Measurements from ENCODE around the gene DUOX2. TPM values are rescaled to one million over a fixed set of nuclear protein-coding genes. Genes with fewer than 3 reads are reported as not detected.

DUOX2 gene
- total RNA-seq, 2 experiments from 2014 or later = 0.02 to 0.19 TPM

DNA sequence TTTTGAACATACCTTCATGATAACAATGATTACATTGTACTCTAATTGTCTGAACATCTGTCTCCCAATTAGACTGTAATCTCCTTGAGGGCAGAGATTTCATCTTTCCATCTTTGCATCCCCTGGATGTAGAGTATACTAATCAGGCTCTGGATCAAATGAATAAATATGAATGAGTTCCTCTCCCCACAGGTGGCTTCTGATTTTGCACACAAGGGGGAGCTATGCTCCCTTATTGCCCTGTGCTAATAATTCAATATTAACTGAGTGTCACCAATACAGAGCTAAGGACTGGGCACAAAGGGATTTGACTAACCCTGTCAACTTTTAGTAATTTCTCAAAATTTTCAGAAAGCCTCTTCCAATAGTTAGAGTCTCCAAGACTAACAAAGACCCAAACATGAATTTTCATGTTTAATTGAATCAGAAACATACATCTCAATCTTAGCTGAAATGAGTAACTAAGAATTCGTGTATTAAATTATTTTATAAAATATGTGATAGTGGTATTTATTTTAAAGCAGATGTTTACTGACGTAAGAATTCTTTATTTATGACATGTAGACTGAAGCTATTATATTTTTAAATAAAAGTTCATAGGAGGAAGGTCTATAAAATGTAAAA lies 12.7 kb upstream of the DUOX2 start:
- intact Hi-C loops (cut with micrococcal nuclease) = loop anchor here (1.0 to 5.0 kb wide), 3 partner anchors 72 to 331 kb away; a partner anchor contains a TSS
- H3K4me3 Mint-ChIP-seq = no peak overlapping the region
- no peaks in the 10 kb centered on the region for H3K9me3 Mint-ChIP-seq
- ChIA-PET POLR2A (interaction anchor here (1.3 kb wide), 1 partner anchor 12 kb away, joined by 3 read pairs; no protein-coding TSS in a partner anchor), CTCF (interaction anchor here (0.6 to 2.4 kb wide), 18 partner anchors 8 to 495 kb away, joined by 3 to 29 read pairs (median 4); no protein-coding TSS in a partner anchor)
- DNase-seq = no peak
- no peaks in the 10 kb centered on the region for H3K4me1 Mint-ChIP-seq (ENCODE audit: low read depth)
- no peak overlapping the region for H3K27ac Mint-ChIP-seq
- H3K27me3 Mint-ChIP-seq = peaks cover 44% of the 10 kb centered on the region
- H3K36me3 Mint-ChIP-seq = no peaks in the 10 kb centered on the region

DNA sequence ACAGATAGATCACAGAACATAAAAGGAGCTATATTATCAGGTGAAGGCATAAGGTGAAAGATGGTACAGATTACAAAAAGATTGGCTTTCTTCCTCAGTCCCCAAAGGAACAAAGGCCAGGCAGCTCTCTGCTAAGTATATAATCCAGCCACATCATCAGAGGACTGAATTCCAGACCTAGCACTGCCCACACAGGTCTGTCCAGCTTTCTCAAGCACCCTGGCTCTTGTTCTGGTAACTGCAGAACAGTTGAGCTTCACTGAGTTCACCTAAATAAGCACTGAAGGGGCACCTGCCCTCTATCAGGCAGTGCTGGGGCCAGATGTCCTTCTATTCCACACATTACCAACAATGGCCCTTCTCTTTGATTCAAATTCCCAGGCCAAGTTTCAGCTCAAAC lies 9.4 kb upstream of the DUOX2 start:
- Mint-ChIP-seq H3K4me1 (ENCODE audit: low read depth) (no peaks in the 10 kb centered on the region), H3K9me3 (no peaks in the 10 kb centered on the region), H3K4me3 (no peak overlapping the region), H3K36me3 (no peaks in the 10 kb centered on the region), H3K27me3 (peaks cover 37% of the 10 kb centered on the region), H3K27ac (no peak overlapping the region)
- ChIA-PET POLR2A (no interaction called here), CTCF (interaction anchor here (0.9 to 1.4 kb wide), 3 partner anchors 10 to 75 kb away, joined by 3 to 4 read pairs (median 3); no protein-coding TSS in a partner anchor)
- intact Hi-C loops (cut with micrococcal nuclease) = no loop called here
- DNase-seq = no peak

DNA sequence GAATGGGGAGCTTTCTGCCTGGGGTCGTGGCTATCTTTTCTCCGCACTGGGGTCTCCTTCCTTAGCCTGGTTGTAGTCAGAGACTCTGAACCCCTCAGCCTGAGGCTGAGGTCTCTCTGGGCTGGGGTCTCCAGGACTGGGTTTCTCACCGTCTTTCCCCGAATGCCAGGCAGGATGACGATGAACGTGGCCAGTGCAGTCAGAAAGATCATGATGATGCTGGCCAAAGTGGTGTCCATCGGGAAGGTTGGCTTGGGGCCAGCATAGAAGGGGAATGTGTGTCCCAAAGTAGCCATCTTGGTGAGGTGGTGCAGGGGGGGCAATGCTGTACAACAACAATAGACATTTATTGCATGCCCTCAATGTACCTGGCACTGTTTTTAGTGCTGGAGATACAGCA lies 8.7 kb upstream of the DUOX2 start:
- no peaks in the 10 kb centered on the region for H3K36me3 Mint-ChIP-seq
- CTCF ChIA-PET = interaction anchor here (0.7 to 1.7 kb wide), 6 partner anchors 10 to 1133 kb away, joined by 3 to 4 read pairs (median 3); no protein-coding TSS in a partner anchor
- no peaks in the 10 kb centered on the region for H3K9me3 Mint-ChIP-seq
- H3K27ac Mint-ChIP-seq = no peak overlapping the region
- POLR2A ChIA-PET = no interaction called here
- intact Hi-C loops (cut with micrococcal nuclease) = no loop called here
- DNase-seq = no peak
- H3K4me1 Mint-ChIP-seq (ENCODE audit: low read depth) = peaks cover 3% of the 10 kb centered on the region
- peaks cover 34% of the 10 kb centered on the region for H3K27me3 Mint-ChIP-seq
- no peak overlapping the region for H3K4me3 Mint-ChIP-seq

DNA sequence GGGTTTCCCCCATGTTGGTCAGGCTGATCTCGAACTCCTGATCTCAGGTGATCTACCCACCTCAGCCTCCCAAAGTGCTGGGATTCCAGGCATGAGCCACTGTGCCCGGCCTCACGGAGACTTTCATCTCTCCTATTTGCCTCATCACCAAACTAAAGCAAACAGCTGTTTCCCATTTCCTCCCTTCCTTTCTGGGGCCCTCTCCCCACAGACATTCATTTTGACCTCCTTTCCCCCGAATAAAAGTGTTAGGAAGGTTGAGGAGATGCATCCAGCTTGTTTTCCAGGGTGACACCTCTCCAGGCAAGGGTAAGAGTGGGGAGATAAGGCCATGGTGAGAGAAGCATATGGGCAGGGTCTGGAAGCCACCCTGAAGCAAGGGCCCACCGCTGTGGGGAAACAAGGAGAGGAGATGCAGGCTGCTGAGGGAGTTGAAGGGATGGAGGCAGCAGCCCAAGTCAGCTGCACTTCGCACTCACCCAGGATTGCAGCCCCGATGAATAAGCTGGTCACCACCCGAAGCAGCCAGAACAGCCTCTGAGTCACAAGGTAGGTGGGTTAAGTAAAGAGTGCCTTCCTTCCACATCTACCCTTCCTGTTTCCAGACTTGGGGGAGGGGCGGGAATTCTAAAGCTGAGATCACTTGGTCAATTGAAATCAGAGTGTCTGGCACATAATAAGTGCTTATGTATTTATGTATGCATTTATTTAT lies 7.9 kb upstream of the DUOX2 start:
- Mint-ChIP-seq H3K9me3 (no peaks in the 10 kb centered on the region), H3K4me1 (ENCODE audit: low read depth) (peaks cover 11% of the 10 kb centered on the region), H3K27me3 (peaks cover 38% of the 10 kb centered on the region), H3K27ac (no peak overlapping the region), H3K4me3 (no peak overlapping the region), H3K36me3 (no peaks in the 10 kb centered on the region)
- ChIA-PET POLR2A (no interaction called here), CTCF (interaction anchor here (1.0 to 4.6 kb wide), 6 partner anchors 10 to 268 kb away, joined by 3 to 65 read pairs (median 3); partner anchors contain the start of genes DUOX1 and DUOXA1)
- no peak for DNase-seq
- intact Hi-C loops (cut with micrococcal nuclease) = no loop called here

DNA sequence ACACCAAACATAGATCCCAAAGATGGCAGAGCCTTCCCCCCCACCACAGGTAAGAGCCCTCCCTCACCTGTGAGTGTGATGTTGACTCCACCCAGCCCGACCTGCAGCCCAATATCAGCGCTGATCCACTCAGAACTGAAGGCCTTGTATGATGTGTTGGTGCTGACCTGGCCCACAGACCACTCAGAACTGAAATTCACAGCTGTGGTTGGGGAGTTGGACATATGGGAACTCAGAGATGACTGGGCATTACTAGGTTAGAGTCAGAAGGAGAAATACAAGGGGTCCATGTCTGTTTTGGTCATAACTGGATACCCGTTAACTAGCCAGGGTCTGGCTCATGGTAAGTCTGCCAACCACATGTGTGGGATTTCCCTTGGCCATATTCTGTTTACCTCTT lies 7.0 kb upstream of the DUOX2 start:
- ChIA-PET CTCF (interaction anchor here (0.6 to 4.6 kb wide), 6 partner anchors 9 to 267 kb away, joined by 3 to 65 read pairs (median 3); partner anchors contain the start of genes DUOX1 and DUOXA1), POLR2A (no interaction called here)
- H3K9me3 Mint-ChIP-seq = no peaks in the 10 kb centered on the region
- no peak for DNase-seq
- H3K4me3 Mint-ChIP-seq = no peak overlapping the region
- intact Hi-C loops (cut with micrococcal nuclease) = no loop called here
- no peaks in the 10 kb centered on the region for H3K36me3 Mint-ChIP-seq
- H3K4me1 Mint-ChIP-seq (ENCODE audit: low read depth) = peaks cover 17% of the 10 kb centered on the region
- H3K27ac Mint-ChIP-seq = no peak overlapping the region
- H3K27me3 Mint-ChIP-seq = peaks cover 40% of the 10 kb centered on the region

DNA sequence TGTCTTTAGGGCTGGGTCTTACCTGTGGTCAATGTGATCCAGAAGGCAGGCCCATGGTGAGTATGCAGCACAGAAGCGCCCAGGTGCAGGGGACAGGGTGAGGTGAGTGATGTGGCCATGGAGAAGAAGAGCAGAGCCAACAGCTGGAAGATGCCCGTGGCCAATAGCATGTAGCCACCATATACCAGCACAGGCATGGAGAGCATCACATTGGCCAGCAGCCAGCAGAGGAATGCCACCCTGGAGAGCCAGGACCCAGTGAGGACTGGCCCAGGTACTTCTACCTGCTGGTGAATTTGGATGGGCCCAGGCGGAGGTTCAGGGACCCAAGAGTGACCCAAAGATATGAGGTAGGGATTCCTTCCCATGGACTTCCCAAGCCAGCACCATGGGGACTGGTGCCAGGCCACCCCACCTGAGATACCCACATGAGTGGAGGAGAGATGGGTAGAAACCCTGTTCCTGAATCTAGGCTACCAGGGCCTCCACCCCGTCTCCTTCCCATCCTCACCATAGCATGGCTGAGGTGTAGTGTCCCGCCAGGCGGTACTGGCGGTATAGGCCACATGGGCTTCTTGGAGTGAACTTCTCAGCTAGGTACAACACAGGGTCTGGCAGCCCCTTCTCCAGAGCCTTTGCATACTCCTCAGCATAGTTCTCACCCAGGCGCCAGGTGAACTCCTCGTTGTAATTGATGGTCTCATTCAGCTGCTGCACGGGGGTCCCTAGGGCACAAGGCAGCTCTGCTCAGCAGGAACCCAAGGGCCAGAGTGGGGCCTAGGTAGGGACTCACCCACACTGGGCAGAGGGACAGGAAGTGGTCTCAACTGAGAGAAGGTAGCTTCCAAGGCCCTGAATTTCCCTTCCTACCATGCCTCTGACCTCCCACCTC lies 6.4 kb upstream of the DUOX2 start:
- Mint-ChIP-seq H3K4me1 (ENCODE audit: low read depth) (peaks cover 17% of the 10 kb centered on the region), H3K4me3 (no peak overlapping the region), H3K36me3 (no peaks in the 10 kb centered on the region), H3K27me3 (peaks cover 40% of the 10 kb centered on the region), H3K9me3 (no peaks in the 10 kb centered on the region), H3K27ac (no peak overlapping the region)
- ChIA-PET POLR2A (no interaction called here), CTCF (interaction anchor here (0.5 to 4.6 kb wide), 4 partner anchors 8 to 309 kb away, joined by 3 to 65 read pairs (median 4); partner anchors contain the start of genes DUOX1 and DUOXA1)
- DNase-seq = no peak
- intact Hi-C loops (cut with micrococcal nuclease) = no loop called here

DNA sequence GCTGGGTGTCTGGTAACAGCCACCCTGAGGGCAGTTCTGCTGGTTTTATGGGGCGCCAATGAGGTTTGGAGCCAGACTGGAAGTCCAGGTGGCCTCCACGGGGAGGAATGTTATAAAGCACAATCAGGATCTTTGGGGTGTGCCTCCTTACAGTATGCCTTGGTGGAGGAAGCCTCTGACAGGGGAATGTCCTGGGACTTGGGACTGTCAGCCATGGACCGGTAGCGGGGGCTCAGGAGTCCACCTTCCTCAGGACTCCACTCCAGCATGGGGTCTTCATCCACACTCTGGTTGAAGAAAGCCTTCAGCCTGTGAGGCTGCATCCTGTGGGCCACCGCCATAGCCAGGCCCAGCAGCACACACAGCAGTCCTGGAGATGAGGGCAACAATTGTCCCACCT lies 5.0 kb upstream of the DUOX2 start:
- Mint-ChIP-seq H3K36me3 (no peaks in the 10 kb centered on the region), H3K4me1 (ENCODE audit: low read depth) (peaks cover 23% of the 10 kb centered on the region), H3K27ac (no peak overlapping the region), H3K27me3 (peaks cover 49% of the 10 kb centered on the region), H3K9me3 (no peaks in the 10 kb centered on the region), H3K4me3 (no peak overlapping the region)
- CTCF ChIA-PET = interaction anchor here (0.7 to 4.6 kb wide), 27 partner anchors 8 to 288 kb away, joined by 3 to 65 read pairs (median 6); partner anchors contain the start of genes DUOX1 and DUOXA1
- intact Hi-C loops (cut with micrococcal nuclease) = loop anchor here (2.0 kb wide), 2 partner anchors 14 to 82 kb away; no protein-coding TSS in a partner anchor
- POLR2A ChIA-PET = no interaction called here
- no peak for DNase-seq

DNA sequence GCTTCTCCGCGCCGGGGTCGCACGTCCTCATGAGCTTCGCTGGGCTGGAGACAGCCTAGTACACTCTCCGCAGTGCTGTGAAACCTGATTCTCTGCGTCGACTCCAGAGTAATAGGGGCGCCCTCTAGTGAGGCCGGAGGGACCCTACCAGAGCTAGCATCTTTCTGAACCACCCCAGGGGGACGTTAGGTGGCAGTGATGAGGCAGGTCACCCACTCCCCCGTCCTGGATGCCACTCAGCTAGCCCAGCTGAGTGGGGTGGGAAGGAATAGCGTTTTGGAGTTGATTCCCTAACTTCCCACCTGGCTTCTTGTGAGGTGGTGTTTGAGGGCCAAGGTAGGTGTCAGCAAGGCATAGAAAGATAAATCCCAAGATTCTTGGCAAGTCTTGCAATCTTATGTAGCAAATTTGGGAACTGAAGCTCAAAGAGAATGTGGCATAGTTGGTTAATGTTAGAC lies 4.2 kb upstream of the DUOX2 start:
- H3K27me3 Mint-ChIP-seq = peaks cover 57% of the 10 kb centered on the region
- ChIA-PET POLR2A (no interaction called here), CTCF (interaction anchor here (0.6 to 4.6 kb wide), 63 partner anchors 9 to 1176 kb away, joined by 3 to 65 read pairs (median 4); partner anchors contain the start of genes DUOX1, DUOXA1 and SHF)
- peak; percentile 91 for DNase-seq
- no peak overlapping the region for H3K4me3 Mint-ChIP-seq
- intact Hi-C loops (cut with micrococcal nuclease) = loop anchor here (2.0 kb wide), 2 partner anchors 15 to 83 kb away; no protein-coding TSS in a partner anchor
- H3K9me3 Mint-ChIP-seq = no peaks in the 10 kb centered on the region
- peaks cover 26% of the 10 kb centered on the region for H3K4me1 Mint-ChIP-seq (ENCODE audit: low read depth)
- H3K36me3 Mint-ChIP-seq = no peaks in the 10 kb centered on the region
- no peak overlapping the region for H3K27ac Mint-ChIP-seq

DNA sequence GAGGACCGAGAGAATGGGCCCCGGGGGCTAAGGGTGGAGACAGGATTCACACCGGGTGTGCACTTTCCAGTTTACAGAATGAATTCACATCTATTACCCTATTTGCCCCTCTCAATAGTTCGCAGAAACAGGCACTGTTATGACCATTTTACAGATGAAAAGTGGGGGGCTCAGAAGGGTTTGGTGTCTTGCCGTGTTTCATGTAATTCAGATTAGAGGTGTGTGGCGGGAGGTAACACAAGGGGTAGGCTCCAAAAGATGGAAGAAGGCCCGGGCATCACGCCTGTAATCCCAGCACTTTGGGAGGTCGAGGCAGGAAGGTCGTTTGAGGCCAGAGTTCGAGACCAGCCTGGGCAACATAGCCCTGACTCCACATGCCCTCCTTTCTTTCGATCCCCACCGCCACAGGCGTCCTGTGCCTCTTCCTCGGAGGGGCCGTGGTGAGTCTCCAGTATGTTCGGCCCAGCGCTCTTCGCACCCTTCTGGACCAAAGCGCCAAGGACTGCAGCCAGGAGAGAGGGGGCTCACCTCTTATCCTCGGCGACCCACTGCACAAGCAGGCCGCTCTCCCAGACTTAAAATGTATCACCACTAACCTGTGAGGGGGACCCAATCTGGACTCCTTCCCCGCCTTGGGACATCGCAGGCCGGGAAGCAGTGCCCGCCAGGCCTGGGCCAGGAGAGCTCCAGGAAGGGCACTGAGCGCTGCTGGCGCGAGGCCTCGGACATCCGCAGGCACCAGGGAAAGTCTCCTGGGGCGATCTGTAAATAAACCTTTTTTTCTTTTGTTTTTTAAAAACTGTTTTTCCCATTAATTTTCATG lies 3.5 kb upstream of the DUOX2 start:
- no peak for DNase-seq
- no peaks in the 10 kb centered on the region for H3K36me3 Mint-ChIP-seq
- H3K4me1 Mint-ChIP-seq (ENCODE audit: low read depth) = peaks cover 30% of the 10 kb centered on the region
- H3K27ac Mint-ChIP-seq = no peak overlapping the region
- H3K4me3 Mint-ChIP-seq = no peak overlapping the region
- ChIA-PET CTCF (interaction anchor here (0.6 to 4.6 kb wide), 57 partner anchors 8 to 1176 kb away, joined by 3 to 65 read pairs (median 4); partner anchors contain the start of genes DUOX1, DUOXA1 and SHF), POLR2A (no interaction called here)
- peaks cover 61% of the 10 kb centered on the region for H3K27me3 Mint-ChIP-seq
- intact Hi-C loops (cut with micrococcal nuclease) = loop anchor here (2.0 kb wide), 2 partner anchors 15 to 83 kb away; no protein-coding TSS in a partner anchor
- H3K9me3 Mint-ChIP-seq = no peaks in the 10 kb centered on the region

DNA sequence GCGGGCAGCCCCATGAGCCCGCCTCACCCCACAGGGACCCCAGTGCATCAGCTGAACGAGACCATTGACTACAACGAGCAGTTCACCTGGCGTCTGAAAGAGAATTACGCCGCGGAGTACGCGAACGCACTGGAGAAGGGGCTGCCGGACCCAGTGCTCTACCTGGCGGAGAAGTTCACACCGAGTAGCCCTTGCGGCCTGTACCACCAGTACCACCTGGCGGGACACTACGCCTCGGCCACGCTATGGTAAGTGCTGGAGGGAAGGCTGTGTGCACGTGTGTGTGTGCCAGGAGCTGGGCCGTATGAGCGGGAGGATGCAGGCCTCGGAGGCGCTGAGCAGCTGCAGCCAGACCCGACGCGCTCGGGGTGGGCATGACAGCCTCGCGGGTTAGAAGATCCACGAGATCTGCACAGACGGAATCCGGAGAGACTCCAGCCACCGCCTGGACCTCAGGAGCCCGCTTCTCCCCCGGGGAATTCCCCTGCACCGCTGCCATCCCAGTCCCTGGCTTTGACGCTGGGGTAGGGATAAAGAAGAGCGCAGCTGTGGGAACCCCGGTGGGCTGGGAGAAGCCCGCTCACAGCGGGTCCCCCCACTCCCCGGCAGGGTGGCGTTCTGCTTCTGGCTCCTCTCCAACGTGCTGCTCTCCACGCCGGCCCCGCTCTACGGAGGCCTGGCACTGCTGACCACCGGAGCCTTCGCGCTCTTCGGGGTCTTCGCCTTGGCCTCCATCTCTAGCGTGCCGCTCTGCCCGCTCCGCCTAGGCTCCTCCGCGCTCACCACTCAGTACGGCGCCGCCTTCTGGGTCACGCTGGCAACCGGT lies 2.7 kb upstream of the DUOX2 start:
- Mint-ChIP-seq H3K4me1 (ENCODE audit: low read depth) (peaks cover 38% of the 10 kb centered on the region), H3K36me3 (no peaks in the 10 kb centered on the region), H3K27ac (no peak overlapping the region), H3K4me3 (no peak overlapping the region), H3K27me3 (peaks cover 67% of the 10 kb centered on the region), H3K9me3 (no peaks in the 10 kb centered on the region)
- no peak for DNase-seq
- ChIA-PET CTCF (interaction anchor here (0.6 to 1.8 kb wide), 6 partner anchors 10 to 283 kb away, joined by 3 to 8 read pairs (median 3); no protein-coding TSS in a partner anchor), POLR2A (no interaction called here)
- intact Hi-C loops (cut with micrococcal nuclease) = no loop called here

Data from activated CD4-positive, alpha-beta memory T cell treated with anti-CD3 and anti-CD28 coated beads for 36 hours (primary cell).